ENCODE measurements around the gene PROK2.

PROK2 gene

DNA sequence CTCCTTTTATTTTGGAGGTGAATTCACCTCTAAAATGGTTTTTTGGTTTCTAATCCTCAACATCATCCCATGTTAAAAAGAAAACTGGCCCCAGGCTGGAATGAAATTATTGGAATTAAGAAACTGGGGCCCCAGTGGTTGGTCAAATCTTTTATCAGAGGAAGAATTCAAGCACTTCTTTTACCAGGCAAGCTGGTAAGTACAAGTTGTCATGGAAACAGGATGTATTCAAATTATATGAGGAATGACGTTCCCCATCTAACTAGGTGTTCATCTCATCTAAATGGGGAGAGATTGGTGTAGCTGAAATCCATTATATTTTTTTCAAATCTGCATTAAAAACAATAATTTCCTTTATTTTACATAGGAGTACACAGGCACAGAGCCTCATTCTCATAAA is 50.1 kb downstream of the PROK2 start:
- no peak for DNase-seq (ENCODE audit: low spot score)

DNA sequence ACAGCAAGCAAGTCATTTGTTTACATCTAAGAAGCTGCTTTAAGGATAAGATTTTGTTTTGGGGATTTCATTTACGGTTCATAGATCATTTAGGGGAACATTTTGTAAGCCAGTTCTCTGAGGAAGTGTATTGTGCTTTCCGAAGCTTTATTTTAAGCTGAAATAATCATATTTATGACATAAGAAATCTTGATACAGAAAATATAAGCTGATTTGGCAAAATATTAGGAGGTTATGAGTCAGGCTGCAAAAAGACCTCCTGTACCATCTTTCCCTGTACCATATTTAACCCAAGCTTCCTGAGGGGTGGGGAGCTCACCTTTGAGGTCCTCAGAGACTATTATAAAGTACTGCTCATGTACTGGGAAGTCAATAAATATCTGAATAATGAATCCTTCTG is 51.6 kb downstream of the PROK2 start:
- no peak for DNase-seq (ENCODE audit: low spot score)

DNA sequence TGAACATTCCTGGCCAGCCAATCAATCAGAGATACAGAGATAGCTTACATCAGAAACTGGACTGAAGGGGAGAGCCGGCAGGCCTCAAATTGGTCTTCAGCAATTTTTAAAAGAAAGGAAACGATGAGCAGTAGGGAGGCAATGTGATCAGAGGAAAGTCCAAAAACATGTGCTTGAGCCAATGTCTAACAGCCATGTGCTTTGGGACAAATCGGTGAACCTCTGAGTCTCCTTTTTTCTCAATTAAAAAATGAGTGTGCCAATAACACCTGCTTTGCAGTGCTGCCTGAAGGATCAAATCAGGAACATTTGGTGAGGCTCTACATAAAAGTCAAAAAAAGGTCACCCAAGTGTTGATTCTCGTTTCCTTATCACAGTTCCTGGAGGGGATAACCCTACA is 52.3 kb downstream of the PROK2 start:
- no peak for DNase-seq (ENCODE audit: low spot score)

DNA sequence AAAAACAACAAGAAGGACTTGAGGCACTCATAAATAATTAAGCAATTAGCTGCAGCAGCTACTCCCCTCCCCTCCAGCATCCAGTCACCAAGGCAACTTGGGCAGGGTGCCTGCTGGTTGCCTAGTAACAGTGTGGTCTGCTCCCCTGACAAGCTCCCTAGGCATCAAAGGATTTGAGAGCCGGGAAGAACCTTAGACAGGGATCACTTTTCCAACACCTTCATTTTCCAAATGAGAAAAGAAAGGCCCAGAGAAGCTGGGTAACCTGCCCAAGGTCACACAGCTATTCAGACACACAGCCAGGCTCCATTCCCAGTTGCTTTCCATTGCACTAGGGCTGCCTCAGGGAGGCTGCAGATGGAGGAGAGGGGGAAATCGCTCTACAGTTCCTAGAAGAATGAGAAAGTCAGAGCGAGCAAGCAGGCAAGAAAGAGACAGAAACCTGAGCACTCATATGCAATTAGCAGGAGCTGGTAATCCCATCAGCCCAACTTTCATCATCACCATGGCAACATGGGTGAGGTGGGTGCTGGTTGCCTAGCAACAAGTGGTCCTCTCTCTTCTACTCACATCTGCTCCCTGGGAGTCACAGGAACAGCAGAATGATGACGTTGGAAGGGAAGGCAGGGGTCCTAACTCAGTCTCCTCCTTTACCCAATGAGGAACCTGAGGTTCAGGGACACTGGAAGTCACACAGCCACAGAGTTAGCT is 56.2 kb downstream of the PROK2 start:
- no peak for DNase-seq (ENCODE audit: low spot score)

DNA sequence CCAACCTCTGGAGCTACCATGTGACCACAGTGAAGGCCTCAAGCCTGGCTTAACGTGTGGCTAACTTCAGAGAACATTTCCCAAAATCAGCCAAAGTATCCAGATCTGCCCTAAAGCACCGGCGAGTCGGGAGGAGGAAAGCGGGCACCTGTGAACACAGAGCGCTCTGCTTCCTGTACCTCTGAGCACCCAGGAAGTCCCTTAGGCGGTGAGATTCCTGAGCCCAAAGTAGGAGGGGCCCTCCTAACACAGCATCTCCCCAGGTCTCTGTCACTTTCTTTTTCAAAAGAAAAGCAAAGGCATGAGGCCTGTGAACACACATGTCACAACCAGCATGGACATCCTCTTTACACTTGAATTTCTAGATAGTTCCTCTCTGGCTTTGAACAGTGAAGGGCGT is 58.8 kb downstream of the PROK2 start:
- DNase-seq (ENCODE audit: low spot score) = no peak

DNA sequence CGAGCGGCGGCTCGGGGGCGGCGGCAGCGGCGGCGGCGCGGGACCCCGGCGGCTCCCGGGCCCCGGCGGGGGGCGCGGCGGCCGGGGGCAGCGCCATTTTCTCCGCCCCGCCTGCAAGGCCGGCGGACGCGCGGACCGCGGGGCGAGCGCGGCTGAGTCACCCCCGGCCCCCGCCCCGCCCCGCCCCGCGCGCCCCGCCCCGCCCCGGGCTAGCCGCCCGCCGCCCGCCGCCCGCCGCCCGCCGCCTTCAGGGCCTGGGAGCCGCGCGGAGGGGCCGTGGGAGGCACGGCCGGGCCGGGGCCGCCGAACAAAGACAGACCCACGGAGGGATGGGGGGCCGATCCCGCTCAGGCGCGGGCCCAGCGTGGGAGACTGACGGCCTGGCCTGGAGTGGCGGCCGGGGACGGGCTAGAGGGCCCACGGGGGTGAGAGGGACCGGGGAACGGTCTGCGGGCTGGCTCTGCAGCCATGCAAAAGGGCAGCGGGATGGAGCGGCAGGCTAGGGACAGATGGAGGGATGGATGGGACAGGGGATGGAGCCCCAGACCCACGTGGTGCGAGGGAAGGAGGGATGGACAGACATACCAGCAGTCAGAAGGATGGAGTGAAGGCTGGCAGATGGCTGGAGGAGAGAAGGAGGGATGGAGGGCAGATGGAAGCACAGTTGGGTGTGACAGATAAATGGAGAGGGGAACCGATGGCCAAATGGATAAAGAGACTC is 59.5 kb downstream of the PROK2 start, which contains the start of gene EIF4E3:
Gene EIF4E3, minus strand, starts transcription at position 132 of the 721 bp plus-strand sequence. Its CDS starts 35 bp downstream, at position 97.
- DNase-seq (ENCODE audit: low spot score) = peak; percentile 50

DNA sequence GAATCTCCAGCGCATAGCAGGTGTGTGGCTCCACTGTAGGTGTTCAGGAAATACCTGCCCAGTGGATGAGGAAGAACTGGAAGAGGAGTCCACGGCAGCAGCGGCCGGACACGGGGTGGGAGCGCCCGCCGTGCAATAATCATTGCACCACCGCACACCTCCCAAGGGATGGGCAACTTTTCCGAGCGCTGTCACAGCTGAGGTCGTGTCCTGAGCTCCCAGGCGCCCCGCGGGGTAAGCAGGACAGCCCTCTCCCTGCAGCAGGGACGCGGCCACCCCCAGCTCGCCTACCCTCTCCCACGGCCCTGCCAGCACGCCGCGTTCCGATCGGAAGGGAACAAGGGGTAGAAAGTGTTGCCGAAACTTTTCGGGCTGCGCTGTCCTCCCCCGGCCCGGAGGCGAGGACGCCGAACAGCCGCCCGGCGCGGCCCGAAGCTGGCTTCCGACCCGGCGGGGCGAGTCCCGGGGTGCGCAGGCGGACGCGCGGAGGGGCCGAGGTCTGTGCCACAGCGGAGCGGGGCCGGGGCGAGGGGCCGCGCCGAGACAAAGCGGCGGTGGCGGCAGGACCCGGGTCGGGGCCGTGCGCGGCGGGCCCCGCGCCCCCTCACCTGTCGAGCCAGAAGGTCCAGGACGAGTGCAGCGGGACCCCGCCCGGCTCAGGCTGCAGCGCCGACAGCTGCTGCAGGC is 60.2 kb downstream of the PROK2 start:
- no peak for DNase-seq (ENCODE audit: low spot score)

DNA sequence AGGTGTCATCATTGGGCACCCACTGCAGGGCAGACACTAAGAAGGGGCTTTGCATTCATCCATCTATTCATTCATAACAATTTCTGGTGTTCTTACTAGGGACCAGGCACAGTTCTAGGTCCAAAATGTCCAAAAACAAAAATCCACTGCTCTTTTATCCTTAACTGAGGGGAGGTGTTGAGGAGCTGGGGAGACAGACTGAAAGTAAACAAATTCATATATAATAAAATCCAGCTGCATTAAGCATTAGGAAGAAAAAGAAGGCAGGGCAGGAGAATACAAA is 60.8 kb downstream of the PROK2 start:
- no peak for DNase-seq (ENCODE audit: low spot score)

DNA sequence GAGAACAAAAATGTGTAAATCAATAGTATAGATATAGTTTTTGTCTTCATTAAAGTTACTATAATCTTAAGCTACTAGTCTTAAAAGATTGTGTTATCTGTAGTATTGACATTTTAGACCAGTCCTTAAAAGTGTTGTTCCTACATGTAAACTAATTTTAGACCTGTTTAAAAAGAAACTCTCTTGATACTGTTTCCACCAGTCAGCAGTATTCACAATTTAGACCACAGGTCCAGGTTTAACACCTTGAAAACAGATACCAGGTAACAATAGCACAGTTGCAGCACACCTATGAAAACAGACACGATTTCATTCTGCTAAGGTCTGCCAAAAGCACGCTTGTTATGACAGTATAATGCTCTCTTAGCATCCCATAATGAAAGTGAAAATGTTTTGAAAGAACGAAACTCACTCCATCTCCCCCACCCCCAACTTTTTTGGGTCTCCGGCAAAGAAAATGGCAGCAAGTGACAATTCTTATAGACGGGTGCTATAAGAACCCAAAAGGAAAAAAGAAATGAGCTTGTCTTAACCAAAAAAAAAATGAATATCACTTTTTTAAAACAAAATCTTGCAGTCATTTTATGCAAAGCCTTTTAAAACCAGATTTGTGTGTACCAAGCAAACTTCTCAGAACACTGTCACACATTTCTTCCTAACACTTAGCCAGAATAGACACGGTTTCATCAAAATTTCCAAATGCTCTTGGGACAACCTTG is 61.3 kb downstream of the PROK2 start:
- DNase-seq (ENCODE audit: low spot score) = no peak

DNA sequence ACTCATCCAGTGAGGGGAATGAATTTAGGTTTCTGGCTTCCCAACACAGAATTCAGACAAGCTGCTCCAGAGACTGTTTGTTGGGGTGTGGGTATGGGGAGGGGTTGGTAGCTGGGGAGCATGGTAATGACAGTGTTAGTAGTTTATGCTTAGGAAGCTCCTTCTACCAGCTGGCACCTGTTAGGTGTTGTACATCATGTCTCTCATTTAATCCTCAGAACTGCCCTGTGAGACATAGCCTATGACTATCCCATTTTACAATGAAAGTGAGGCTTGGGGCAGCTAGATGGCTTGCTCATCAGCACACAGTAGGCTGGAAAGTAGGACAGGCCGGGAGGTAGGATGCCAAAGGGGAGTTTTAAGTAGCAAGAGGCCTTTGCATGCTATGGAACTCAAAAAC is 62.3 kb downstream of the PROK2 start:
- DNase-seq (ENCODE audit: low spot score) = no peak
